A673 (cell line): ENCODE results near the gene PEX14.

Experiments
- CTCF ChIP-seq: fragments of 300-800, 200-600 bp; sonication (generic); conservative IDR thresholded peaks from 2 replicates; pipeline ENCODE4 v1.5.1; 2017; ENCODE audit warnings: low read depth, mild to moderate bottlenecking, antibody characterized with exemption, low read length, moderate library complexity, mixed read lengths
- EZH2 ChIP-seq: fragments of 200-600 bp; sonication (generic); IDR thresholded peaks from 2 replicates; pipeline ENCODE4 v1.6.1; 2017; ENCODE audit warnings: borderline replicate concordance, low read depth, mild to moderate bottlenecking, mixed read lengths, antibody characterized with exemption, low read length; ENCODE audit not compliant: poor library complexity, severe bottlenecking

DNA sequence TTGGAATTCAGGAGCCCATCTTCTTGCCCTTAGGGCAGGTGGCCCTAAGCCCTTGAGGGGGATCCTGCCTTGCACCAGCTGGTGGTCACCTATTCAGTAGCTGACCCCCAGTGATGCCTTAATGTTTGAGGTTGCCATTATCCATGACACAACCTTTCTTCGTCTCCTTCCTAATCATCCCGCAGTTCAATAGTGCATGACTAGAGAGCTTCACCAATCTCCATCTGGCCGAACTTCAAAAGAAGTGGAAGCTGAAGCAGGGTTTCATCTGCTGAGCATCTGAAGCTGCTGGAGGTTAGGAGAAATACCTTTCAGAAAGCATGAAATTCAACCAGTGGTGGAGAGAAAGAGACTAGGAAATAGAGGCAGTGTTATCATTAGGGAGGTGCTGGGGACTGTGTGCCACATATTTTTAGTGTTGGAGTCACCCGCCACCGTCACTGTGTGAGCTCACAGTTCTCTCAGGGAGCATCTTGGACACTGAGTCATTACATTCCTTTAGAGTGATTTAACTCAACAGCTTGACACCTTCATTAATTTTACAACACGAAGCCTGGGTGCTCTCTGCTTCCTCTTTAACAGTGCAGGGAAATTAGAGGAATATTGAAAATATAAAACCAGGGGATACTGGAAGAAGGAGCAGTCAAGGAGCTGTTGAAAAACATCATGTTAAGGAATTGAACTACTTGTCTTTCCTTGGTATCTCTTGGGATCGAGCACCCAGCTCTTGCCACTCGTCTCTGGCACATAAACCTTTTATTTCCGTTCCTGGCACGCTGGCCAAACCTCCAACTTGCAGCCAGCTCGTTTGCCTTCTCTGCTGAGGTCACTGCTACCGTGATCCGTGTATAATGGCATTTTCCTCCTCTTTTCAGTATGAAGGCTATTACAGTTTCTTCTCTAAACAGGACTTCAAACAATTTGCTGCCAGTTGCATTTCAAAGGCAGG, 53.6 kb downstream of the PEX14 start:
- TF ChIP-seq CTCF (no peak), EZH2 (no peak)
